Epidermal melanocyte (primary cell): ENCODE results near the gene NIBAN1.
"Not testable (repeated sequence)": the region's sequence is repeated elsewhere in the genome, so short reads cannot be mapped to it uniquely, and the experiment has no call there.

Experiments
- DNase-seq: peaks from one replicate; pipeline ENCODE4 v3.0.0; 2011; ENCODE audit warnings: low spot score; ENCODE audit not compliant: insufficient read length

The NIBAN1 gene

DNA sequence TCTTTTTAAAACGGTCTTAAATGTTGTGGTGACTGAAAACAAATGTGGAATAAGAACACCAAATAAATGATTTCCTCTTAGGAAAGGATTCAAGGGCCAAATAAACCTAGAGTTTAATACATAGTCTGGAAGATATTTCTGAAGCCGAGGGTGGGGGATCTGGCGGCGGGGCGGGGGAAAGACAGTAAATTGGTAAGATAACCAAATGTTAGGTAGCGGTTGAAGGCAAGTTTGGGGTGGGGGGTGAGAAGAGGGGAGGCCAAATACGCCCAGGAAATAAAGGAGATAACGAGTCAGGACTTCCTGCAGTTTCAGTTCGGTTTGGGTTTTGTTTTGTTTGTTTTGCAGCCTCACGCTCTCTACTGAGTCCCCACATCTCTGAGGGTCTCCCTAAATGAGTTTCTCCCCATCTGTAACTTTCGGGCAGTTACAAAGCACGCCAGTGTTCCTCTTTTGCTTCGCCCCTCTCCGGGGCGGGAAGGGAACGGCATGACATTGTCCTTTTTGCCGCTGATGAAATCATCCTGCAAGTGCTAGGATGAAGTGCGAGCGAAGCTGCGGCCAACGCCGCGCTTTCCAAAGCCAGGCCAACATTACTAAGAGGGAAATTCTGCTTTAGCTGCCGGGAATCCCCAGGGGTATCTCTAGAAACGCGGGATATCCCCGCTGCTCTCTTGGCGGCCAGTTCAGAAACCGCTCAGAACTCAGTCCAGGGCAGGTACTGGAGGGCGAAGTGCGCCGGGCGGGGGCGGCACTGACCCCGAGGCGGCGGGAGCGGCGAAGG, 844 bp downstream of the NIBAN1 start:
- no peak for DNase-seq

DNA sequence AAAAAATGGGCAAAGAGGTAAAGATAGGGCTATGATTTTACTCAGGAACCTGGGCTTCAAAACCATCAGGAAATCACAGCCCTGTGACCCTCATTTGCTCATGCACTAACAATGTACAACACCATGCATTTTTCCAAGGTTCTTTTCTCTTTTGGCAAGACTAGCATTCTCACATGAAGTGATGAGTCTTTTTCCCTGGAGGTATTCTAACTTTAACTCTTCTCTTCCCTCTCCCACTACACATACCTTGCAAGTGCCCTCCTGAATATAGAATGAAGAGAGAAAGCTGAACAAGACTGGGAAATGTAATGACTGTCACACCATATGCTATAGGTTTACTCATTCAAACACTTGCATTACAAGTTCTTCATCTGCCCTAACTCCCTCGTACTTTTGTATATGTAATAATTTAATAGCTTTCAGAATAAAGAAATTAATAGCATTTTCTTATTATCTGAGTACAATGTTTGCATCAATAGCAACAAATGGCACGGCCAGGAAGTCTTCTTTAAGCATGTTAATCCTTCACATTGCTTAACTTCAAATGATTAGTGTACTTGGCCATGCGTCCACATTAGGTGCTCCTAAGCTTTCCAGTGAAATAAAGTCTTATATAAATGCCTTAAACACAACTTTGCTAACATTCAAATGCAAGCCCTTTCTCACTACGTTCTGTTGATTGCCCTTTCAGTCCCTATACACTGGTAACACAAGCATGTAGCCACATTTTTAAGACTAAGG, 1.8 kb downstream of the NIBAN1 start:
- DNase-seq, result no peak

DNA sequence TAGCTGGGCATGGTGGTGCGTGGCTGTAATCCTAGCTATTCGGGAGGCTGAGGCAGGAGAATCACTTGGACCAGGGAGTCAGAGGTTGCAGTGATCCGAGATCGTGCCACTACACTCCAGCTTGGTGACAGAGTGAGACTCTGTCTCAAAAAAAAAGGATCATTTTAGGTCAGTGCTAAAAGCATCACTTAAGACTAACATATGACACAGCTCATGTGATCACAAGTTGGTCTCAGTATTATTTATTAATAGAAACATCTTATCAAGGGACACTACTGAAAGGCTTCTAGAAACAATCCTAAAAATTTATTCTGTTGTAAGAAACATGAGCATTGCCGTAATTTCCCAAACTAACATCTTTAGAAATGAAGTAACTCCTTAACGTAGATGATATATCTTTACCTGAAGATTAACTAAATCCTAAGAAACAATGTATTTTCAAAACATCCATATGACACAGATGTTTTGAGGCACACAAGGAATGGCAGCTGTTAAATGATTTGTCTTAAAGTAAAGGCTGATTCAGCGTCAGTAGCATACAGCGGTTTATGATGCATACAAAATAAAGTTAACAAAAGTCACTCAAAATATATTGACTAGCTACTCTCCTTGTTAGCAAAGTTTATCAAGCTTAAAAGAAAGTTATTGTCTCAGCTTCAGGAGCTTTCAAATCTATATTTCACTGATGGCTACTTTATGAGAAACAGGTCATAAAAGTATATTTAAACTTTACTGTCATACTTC, 2.6 kb downstream of the NIBAN1 start:
- no peak for DNase-seq

DNA sequence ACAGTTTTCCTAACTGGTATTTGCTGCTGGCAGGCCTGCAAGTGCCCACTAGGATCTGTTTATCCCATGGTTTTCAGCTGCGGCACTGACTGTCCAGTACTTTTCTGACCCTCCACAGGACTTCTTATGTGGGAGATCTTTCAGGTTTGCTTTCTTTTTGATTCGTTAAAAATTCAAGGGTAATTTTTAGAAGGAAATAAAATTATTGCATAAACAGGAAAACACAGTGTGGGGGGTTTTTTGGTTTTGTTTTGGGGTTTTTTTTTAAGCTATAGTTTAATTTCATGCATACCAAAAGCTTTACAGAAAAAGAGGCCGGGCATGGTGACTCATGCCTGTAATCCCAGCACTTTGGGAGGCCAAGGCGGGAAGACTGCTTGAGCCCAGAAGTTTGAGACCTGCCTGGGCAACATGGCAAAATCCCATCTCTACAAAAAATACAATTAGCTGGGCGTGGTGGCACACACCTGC, 3.6 kb downstream of the NIBAN1 start:
- no peak for DNase-seq

DNA sequence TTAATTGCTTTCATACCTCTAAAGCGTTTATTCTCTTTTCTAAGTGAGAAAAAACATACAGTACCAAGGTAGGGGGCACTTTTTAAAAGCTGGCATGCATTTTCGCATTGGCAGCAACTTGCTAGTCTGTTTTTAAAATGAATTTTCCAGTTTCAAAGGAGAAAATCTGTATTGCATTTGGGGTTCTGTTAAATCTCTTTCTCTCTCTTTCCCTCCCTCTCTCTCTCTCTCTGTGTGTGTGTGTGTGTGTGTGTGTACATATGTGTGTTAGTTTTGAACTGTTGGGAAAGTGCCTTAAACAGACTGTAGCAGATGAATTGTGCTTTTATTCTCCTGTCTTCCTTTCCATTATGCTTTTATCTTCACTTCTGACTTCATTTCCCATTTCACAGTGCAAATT, 7.3 kb downstream of the NIBAN1 start:
- DNase-seq, result no peak

DNA sequence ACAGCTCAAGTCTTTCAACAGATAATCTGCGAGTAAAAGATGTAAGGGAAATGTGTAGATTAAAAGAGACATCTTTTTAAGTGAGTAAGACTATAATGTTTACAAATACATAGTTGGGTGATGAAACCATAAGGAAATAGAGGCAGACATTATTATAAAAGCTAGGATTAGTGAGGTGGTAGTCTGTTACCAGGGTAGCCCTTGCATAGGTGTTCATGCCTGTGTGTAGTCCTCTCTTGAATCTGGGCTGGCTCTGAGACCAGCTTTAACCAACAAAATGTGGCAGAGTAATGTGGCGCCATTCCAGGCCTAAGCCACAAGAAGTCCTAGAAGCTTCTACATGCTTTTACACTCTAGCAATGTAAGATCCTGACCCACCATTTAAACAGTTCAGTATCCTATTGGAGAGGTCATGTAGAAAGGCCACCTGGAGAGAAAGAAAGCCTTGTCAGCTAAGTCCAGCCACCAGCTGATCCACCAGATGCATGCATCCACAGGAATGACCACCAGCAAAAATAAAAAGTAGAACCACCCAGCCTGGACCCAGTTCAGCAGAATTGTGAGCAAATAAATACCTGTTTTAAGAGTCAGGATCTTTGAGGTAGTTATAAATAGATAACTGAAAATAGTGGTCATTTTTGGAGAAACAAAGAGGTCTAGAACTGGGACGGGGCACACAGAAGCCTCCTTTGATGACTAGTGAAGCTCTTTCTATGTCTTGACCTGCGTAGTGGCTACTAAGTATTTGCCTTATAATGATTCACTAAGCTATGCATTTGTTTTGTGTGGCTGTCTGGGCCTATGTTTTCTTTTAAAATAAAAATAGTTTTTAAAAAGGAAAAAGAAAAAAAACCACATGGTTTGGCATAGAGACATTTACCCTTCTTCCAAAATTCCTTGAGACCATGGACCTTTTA, 8.1 kb downstream of the NIBAN1 start:
- DNase-seq, result no peak

DNA sequence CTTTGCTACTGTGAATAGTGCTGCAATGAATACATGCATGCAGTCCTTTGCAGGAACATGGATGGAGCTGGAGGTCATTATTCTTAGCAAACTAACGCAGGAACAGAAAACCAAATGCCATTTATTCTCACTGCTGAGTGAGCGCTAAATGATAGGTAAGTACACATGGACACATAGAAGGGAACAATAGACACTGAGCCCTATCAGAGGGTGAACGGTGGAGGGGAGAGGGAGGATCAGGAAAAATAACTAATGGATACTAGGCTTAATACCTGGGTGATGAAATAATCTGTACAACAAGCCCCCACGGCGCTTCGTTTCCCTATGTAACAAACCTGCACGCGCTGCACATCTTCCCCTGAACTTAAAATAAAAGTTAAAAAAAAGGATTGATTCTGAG, 8.9 kb downstream of the NIBAN1 start:
- no peak for DNase-seq

DNA sequence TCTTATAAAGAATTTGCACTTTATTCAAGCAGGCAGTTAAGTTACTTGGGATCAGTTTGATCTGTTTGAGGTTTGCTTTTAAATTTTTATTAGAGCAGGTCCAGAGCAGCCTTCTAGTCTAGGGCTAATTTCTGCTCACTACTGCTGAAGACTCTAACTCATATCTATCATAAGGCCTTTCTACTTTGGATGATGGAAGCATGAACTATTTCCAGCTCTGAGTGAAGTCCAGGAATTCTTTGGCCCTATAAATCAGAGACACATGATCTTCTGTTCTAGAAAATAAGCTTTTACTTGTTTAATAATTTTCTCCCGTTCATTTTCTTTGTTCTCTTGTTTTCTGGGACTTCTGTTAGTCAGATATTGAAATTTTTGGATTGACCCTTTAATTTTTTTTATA, 14.7 kb downstream of the NIBAN1 start:
- no peak for DNase-seq

DNA sequence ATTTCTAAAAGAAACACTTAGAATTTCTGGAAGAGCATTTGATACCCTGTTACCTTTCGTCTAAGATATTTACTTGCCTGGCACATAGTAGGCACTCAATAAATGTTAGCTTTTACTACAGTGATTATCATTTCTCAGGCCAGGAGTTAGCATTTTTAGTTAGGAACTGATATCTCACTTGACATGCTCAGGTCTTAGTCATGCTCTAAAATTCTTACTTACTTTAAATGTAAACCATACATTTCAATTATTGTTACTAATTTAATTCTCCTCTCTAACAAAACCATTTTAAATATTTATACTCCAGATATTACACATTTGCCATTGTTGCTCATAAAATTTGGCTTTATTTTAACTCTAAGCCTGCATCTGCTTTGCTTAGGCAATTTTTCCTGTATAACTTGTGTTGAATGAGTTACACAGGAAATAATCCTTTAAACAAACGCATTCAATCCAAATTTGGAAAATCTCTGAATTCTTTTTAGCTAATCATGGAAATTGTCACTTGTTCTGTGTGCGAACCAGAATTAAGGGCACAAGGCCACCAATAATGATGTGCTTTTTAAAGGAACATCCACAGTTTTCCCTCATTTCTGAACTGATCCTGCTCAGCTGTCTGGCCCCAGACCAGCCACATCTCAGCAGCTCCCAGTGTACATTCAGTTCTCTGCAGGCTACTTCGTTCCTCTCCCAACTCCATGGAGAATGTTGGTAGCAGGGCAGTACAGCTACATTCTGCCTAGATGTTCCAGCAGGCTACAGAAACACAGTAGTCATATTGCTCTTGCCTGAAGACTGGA, 15.6 kb downstream of the NIBAN1 start:
- no peak for DNase-seq

DNA sequence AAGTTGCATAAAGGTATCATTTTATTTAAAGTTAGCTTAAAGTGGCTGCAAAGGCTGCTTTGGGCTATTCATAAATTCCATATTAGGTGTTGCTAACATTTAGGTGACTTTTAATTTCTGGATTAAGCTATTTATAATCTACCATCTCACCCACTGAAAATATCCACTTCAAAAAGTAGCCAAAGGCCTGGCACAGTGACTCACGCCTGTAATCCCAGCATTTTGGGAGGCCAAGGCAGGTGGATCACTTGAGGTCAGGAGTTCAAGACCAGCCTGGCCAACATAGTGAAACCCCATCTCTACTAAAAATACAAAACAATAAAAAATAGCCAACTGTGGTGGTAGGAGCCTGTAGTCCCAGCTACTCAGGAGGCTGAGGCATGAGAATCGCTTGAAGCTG, 16.4 kb downstream of the NIBAN1 start:
- not testable (repeated sequence) for DNase-seq

DNA sequence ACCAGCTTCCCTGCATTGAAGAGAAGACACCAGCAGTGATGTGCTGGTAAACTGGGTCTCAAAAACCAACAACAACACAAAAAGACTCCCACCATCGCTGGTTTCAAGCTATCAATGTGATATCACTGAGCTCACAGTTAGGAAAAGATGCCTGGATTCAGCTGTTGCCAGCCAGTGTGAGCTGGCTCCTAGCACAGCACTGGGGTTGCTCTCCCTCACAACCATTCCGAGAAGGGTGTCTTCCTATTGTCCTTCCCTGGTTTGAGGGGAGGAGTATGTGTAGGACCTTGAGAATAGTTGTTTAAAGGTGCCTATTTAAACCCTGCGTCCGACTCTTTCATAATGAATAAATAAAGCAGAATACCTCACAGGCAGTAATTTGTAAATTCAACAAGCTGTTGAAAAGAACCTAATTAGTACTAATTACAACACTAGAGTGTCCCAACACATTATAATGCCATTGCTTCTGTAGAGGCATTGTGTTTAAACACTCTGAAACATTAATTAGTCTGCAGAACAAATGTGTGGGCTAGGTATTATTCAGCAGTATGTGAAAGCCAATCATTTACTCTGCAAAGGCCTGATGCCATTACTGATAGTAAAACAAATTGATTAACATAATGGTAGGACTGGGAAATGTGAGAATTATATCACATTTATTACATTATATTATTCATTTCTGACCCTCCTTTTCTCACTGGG, 17.2 kb downstream of the NIBAN1 start:
- no peak for DNase-seq

DNA sequence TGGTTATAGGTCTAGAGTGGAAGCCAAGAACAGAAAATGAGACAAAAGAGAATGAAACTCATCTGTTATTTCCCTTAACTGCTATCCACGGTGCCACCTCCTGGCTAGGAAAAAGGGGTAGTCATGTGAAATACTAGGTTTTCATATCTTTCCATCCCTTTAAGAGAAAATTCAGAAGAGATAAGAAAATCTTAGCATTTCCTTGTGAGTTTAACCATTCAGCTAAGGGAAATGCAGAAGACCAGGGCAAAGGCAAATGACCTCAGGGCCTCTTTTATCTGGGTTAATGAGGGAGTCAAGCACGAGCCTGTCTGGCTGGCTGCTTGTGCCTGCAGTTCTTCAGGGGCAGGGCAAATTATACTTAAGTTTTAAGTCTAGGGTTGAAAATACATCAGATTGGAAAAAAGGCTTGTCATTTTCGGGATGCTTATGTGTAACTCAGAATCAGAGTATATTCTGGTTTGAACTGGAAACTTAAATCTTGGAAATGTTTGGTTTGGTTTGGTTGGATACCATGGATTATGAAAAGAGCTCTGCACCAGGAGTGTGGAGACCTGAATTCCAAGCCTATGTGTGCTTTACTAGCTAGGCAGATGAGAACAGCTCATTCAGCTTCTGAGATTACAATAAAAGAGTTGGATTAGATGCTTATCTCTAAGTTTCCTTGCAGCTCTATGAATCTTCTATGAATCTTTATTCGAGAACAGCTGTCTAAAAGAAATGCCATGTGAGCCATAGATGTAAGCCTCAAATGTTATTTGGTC, 19.9 kb downstream of the NIBAN1 start:
- no peak for DNase-seq

DNA sequence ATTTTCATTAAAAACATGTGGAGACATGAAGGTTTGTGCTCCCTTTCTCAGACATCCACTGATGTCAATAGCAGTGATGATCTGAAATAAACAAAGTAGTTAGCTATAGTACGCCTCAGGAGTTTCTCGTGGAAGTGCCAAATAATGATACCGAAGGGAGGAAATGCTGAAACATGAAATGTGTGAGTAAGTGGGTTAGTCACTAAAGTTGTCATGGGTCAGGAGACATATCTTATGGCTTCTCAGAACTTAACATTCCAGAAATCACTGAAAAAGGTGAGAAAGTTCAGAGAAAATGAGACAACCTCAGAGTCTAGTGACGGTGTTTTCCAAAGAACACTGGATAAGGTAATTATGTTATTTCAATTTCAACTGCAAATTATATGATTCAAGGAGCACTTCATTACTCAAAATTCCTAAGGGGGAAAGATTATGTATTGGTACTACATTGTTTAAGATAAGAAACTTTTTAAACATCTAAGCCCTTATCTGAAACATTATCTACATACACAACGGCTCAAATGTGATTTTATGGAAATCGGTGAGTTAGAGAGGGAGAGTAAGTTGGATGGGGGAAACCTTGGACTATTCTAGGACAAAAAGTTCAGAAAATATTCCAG, 20.6 kb downstream of the NIBAN1 start:
- DNase-seq, result no peak

DNA sequence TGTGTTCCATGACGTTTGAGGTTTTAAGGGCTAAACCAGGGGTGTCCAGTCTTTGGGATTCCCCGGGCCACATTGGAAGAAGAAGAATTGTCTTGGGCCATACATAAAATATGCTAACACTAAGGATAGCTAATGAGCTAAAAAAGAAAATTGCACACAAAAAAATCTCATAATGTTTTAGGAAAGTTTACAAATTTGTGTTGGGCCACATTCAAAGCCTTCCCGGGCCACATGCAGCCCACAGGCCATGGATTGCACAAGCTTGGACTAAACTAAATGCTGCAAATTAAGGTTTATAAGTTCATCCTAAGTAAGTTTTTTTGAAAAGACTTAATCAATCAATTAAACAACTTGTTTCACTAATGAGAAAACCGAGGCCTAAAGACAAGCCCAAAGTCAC, 21.9 kb downstream of the NIBAN1 start:
- DNase-seq, result no peak

DNA sequence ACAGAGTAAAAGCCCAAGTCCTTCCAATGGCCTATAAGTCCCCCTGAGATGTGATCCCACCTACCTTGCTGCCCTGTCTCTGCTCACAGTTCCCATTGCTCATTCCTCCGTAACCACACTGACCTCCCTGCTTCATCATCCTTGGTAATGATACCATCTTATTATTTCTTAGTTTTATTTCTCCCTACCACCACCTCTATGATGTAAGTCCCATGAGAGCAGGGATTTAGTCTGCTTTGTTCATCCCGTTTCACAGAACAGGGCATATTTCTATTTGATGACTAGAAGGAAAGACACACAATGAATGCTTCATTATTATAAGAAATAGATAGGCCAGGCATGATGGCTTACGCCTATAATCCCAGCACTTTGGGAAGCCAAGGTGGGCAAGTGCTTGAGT, 22.5 kb downstream of the NIBAN1 start:
- DNase-seq, result no peak

DNA sequence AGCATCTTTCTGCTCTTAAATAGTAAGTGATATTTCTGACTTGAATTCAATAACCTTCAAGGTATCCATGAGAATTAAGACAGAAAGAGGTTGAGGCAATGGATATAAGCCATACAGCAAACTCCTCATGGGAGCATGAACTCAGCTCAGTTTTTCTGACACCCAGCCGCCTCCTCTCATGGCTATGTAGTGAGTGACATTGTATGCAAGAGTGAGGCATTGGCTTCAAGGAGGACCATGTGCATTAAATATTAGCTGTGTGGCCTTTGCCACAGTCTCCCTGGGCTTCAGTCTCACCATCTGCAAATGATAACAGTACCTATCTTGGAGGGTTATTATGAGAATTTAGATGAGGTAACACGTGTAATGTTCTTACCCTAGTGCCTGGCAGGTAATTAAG, 23.4 kb downstream of the NIBAN1 start:
- no peak for DNase-seq

DNA sequence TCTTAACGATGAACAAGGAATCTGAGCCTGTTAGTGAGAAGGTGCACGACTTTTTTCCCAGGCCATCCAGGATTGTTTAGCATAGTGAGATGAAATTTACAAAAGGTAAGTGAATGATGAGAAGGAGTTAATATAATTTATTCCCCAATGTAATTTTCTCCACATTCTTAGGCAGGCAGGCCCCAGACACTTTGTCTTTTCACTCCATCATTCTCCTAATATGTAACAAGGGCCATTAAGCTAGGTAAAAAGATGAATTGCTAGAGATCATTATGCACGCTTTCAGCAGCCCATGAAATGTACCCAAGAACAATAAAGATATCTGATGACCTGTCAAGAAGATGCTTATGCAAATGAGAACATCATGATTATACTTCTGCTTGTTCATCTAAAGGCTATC, 24.1 kb downstream of the NIBAN1 start:
- DNase-seq, result no peak

DNA sequence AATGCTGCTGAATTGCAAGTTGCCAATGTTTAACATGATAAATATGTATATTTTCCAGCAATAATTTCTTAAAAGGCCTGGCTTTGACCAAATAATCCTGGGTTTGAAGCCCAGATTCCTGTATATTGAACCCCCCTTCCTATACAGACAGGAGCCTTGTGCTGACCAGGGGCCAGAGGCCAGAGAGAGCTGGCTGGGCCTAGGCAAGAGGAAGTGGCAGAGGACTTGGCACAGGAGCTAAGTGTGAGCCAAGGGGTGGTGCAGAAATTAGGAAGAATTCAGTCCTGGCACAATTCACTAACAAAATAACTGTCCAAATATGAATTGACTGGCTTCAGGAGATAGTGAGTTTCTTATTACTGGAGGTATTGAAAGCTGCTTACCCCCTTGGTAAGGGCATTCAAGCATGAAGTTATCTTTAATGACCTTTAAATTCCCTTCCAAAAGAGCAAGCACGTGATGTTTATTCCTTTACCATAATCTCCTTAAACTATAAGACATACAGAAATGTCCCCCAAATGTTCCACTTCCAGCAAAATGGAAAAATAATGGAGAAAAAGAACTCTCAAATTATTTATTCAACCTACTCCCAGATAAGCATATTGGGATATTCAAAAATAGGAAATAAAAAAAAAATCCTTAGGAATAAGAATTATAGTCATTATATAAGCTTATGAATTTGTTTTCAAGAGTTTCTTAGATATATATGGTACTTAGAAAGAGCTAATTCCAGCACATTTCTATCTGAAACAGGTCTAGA, 26.6 kb downstream of the NIBAN1 start:
- no peak for DNase-seq
